Measurements from ENCODE around the gene MOB4.

- TF ChIP-seq CTCF (IDR thresholded peaks at IDR 0.05 in 8 of 11, conservative IDR thresholded peaks at IDR 0.05 in 3 of 11) (no peak), POLR2A (IDR thresholded peaks at IDR 0.05) (no peak), POLR2AphosphoS5 (IDR thresholded peaks at IDR 0.05) (no peak)
Observed at GRCh38 chr2:197504000-197504399, 11.9 kb upstream of the MOB4 start.

All from spleen (tissue), 7 donors.